ENCODE measurements around the gene SEC31A.

SEC31A gene

DNA sequence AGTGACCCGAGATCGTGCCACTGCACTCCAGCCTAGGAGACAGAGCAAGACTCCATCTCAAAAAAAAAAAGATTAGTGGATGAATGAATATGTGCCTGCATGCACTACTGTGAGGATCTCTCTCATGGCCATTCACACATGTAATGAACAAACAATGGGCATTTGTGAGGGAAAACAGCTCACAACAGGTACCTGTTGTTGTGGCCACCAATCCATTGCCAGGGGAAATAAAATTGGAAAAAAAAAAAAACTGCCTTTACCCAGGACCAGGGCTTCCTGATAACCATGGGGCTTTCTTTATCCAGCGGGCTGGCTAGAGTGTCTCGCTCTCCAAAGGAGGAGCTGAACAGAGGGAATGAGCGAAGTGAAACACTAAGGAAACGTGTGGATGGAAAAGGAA lies 99.8 kb downstream of the SEC31A start:
- no peak for DNase-seq

DNA sequence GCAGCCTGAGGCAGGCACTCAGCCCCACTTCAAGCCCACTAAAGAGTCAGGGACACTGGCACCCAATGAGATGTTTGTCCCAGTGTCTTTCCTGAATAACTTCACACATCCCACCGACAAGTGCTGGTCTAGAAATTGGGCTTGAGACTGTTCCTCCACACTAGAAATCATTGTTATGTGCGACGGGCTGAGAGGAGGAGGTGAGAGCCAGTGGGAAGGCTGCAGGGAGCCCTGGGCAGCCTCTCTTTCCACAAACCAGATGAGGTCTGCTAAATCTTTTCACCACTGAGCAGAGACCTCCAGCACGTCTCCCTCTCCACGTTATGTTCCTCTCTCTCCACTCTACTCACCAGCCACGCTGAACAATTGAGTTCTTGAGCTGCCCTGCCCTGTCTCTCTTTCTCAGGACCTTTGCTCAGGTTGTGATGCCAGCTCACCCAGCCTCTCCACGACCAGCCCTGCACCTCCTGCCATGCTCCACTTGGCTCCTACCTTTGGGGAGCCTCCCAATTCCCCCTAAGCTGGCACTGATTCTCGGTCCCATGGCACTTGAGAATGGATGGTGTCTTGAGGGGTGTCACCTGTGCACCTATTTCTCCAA lies 100.8 kb downstream of the SEC31A start:
- DNase-seq = no peak

DNA sequence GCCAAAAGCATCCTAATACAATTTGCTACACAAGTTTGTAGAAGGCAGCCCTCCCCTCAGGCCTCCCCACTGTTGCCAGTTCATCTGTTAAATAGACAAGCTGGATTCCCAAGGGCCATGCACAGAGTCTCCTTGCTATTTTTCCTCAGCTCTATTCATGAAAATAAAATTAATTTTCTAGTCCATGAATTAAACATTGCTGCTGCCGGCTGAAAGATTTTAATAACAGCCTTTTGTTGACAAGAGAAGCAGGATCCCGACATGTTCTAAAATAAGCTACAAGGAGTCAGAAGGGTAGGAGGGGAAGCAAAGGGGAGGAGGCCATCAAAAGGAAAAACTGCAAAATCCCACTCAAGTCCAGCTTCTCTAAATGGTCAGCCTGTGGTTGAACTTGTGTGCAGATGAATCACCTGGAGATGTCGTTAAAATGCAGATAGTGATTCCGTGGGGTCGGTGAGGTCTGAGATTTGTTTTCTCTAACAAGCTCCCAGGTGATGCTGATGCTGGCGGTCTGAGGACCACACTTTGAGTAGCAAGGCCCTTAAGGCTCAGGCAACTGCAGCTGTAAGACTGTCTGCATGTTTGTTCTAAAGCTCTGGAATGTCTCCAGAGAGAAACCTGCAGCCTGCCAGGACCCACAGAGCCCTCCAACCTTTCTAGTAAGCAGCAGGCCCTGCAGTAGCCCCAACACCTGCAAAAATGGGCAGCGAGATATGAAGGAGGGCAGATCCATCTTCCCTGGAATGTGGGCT lies 101.8 kb downstream of the SEC31A start:
- DNase-seq = no peak

DNA sequence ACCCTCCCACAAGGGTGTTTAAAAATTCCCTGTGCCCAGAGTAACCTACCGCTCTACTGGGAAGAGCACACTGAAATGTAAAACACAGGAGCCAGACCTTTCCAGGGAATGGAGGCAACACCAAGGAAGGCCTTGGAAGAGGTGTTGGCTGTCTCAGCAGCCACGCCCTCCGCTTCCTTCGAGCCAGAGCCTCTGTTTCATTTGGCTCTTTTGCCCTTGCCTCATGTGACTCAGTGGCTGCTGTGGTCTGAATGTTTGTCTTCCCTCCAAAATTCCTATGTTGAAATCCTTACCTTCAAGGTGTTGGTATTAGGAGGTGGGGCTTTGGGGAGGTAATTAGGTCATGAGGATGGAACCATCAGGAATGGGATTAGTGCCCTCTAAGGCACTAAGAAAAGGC lies 103.6 kb downstream of the SEC31A start:
- no peak for DNase-seq

DNA sequence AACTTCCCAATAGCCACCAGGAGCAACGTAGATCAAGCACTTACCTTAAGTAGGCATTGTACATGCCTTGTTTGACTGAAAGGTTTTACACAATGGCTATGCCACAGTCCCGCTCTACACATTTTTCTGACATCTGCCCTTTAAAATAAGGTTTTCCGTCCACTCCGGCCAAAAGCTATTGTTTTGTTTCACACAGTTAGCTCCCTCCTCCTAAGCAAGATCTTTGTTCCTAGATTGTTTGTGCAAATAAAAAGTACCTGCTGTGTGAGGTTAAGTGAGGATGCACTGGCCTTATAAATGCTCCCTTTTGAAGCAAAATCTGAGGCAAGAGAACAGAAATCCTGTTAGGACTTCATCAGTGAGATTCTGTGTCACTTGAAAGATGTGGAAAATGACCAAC lies 104.1 kb downstream of the SEC31A start:
- DNase-seq = no peak

DNA sequence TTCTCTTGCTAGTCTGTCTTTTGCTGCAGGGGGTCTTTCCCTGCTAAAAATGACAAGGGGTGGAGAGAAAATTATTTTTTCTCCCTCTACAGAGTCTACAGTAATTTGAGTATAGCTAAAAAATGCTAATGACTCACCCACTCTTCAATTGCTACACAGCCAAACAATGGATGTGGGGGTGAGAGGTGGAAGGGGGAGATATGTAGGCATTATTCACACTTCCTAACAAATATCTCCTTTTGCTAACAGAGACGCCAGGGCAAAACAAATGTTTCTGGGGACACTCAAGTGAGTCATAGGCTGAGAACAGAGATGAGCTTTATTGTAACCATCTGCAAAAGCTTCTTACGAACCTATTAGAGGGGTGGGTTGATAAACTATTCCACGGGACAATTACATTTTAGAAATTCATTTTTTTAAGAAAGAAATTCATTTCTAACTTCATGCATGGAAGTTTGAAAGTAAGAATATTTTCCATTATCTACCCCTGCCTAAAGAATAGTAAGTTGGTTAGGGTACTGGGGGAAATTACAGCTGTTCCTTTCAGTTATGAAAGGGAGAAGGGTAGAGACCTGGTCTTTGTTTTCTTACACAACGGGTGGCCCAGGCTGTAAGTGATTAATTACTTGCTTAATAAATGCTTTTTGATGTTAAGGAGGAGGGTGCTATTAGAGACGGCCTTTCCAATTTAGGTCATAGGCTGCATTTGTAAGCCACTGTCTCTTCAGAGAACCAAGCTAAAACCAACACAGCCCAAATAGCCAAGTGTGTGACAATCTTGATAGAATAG lies 105.1 kb downstream of the SEC31A start:
- no peak for DNase-seq

DNA sequence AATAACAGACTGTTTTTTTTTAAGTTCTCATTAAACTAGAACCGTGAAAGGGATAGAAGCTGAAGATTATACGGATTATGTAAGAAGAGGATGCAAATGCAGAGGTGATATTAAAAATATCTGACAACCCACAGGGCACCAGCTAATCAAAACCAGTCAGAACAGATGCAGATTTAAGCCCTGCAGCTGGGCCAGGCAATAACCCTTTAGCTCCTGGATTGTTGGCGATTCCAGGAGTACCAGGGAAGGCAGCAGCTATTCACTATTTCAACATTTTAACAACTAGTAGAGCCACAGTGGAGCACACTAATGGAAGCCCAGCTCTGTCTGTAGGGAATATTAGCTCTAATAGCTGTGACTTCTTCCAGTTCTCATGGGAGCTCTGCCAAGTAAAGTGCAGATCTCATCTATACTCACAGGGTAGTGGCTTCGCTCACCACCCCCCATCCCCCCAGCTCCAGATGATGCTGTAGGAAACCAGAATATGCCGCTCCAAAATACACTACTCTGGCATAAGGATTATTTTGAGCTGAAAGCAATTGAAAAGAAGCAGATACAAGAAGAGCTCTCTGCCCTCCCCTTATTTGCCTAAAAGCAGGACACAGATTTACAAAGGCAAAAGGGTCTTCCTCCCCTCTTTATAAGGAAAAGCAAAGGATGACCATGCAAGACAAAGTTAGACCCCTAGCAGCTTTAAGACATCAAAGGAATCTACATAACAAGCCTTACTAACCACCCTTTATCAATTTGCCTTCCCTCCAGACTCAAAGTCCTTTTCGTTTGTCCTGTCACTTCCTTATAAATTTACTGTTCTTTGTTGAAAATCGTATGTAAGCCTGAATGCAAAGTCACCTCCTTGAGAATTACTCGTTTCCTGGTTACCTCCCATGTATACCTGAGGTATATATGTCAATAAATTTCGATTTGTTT lies 106.0 kb downstream of the SEC31A start:
- no peak for DNase-seq

DNA sequence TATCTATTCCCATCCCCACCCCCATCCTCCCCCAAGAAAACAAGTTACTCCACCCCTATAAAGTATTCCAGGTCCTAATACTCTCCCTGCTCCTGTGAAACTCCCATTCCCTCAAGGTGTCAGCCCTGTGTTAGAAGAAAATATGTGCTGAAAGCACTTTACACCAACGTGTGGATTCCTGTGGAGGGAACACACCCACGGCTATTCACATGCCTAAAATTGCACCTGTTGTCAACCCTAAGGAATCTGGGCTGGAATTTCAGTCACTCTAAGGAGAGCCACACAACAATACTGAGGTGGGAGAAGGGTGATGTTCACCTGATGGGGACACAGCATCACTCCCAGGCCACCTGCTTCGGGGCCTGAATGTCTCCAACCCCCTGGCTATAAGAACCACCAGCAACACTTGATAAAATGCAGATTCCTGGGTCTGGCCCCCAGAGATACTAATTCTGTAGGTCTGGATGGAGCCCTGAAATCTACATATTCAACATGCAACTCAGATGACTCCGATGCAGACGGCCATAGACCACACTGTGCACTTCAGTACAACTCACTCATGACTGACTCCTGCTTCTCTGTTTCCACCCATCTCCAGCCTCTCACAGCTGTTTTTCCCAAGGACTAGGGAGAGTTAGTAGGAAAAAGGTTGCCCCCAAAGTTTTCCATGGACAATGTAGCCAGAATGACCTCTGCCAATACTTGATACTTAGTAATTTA lies 108.2 kb downstream of the SEC31A start:
- DNase-seq = no peak

DNA sequence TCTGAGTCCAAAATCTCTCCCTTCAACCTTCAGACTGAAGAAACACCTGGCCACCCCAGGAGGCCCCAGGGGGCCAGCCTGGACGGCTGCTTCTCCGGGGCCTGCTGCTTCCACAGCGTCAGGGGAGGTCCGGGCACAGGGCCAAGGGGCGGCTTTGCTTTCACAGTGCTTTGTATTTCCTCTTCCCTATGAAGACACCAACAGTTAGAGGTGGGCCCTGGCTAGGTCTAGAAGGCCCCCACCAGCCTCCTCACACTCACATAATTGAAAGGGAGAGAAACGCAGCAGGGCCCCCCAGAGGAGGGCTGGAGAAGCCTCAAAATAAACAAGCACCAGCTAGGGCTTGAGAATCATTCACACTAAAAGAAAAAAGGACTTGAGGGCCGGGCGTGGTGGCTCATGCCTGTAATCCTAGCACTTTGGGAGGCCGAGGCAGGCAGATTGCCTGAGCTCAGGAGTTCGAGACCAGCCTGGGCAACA lies 110.2 kb downstream of the SEC31A start:
- DNase-seq = no peak

DNA sequence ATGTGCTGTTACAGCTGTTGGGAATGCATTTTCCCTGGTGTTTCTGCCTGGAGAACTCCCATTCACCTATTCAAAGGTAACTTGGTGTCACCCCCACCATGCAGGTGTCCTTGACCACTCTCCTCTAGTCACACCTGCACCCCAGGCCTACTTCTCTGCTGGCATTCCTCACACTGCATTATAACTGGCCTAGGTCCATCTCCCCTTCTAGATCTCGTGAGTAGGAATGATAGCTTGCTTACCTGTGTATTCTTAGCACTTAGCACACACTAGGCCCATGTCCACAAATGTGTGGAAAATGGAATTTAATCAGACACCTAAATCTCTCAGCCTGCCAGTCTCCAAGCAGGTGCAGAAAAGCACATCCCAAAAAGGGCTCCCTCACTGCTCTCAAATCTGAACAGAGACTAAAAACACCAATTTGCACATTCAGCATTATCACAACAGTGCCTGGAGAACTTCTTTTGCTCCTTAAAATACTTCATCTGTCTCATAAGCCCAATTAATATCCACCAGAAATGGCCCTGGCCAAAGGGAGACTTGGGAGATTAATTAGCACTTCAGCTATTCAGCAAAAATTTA lies 110.7 kb downstream of the SEC31A start:
- DNase-seq = no peak

DNA sequence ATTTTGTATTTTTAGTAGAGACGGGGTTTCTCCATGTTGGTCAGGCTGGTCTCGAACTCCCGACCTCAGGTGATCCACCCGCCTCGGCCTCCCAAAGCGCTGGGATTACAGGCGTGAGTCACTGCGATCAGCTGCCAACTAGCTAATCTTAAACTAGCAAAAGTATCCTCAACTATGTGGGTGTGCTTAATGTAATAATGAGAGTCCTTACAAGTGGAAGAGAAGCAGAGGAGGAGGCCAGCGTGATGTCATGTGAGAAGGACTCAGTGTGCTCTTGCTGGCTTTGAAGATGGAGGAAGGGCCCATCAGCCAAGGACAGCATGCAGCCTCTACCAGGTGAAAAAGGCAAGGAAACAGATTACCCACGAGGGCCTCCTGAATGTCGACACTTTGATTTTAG lies 111.9 kb downstream of the SEC31A start:
- DNase-seq = no peak

DNA sequence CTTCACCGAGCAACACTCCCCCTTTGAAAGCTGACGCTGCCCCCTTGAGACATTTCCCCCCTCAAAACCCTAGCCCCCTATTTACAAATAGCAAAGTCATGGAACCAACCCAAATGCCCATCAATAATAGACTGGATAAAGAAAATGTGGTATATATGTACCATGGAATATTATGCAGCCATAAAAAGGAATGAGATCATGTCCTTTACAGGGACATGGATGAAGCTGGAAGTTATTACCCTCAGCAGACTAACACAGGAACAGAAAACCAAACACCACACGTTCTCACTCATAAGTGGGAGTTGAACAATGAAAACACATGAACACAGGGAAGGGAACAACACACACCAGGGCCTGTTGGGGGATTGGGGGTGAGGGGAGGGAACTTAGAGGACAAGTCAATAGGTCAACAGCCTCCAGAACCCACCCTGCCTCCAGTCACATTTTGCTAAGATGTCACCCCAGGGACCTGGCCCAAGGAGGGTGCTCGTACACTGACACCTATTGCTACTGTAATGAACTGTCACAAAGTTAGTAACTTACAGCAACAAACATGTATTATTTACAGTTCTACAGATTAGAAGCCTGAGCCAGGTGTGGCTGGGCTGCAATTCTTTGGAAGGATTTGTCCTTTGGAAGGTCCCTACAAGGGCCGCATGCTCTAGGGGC lies 113.0 kb downstream of the SEC31A start:
- no peak for DNase-seq

DNA sequence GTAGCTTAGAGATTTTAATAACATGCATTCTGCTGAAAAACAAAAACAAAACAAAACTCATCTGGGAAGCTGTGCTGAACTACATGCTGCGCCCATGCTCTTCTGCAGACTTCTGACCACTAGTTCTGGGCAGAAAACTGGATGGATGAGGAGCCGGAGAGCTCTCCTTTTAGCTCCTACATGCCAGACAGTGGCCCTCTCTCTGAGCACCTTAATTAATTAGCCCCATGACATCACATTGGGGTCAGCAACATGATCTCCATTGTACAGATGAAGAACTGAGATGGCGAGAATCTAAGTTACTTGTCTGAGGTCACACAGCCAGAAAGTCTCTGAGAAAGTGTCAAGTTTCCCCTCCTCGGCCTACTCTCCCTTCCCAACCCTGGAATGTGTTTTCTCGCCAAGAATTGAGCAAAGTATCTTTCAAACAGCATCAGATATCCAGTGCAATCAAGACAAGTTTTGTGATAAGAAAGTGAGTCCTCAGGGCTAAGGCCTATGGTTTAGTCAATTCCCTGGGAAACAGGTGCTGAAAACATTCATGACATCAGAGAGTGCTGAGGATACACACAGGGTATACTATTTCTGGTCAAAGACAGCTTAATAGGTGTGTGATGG lies 113.9 kb downstream of the SEC31A start:
- DNase-seq = no peak

DNA sequence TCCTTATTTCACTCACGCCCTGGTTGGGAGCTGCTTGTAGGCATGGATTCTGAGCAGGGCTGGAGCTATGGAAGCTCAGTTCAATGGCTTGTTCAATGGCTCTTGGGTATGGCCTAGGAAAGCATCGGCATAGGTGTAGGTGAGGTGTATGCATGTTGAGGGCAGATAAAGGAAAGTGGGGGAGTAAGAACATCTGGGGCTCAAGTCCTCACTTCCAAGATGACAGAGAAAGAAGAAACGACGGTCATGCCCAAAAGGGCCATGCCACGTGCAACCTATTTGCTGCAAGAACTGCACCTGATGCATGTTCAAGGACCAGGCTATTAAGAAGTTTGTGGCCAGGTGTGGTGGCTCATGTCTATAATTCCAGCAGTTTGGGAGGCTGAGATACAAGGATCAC lies 115.7 kb downstream of the SEC31A start:
- no peak for DNase-seq

DNA sequence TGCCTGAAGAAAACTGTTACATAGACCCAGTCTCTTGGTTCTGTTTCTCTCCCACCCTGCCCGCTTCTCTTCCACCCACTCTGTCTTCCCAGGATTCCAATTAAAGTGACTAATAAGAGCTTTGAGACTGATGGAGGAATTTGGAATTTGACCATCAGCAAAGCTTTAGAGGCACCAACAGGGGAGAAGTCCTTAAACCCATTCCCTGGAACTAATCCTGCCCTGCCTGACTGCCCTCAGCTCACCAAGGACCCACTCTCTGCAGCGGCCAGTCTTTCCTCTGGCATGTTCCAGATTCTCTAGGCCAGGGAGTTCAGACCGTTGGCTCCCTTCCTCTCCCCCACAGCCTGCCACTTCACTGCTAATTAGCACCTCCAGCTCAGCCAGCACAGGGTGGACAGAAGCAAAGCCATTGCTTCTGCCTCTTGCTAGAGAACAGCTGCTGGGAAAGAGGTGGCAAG lies 116.2 kb downstream of the SEC31A start:
- no peak for DNase-seq

DNA sequence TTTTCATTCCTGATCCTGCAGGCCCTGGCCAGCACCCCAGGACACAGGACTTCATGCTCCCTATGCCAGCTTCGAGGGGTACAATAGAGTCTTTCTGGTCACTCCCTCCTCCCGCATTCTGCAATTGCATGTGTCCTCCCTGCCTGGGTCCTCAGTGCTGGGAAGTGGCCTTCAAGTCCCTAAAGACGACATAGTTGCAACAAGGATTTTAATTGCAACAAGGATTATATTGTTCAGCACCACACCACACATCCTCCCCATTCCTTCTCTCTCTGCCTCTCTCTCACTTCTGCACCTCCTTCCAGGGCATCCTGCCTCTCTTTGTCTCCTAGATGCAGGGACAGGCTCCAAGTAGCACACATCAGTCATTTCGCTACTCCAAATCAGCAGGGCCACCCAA lies 117.9 kb downstream of the SEC31A start:
- DNase-seq = no peak

DNA sequence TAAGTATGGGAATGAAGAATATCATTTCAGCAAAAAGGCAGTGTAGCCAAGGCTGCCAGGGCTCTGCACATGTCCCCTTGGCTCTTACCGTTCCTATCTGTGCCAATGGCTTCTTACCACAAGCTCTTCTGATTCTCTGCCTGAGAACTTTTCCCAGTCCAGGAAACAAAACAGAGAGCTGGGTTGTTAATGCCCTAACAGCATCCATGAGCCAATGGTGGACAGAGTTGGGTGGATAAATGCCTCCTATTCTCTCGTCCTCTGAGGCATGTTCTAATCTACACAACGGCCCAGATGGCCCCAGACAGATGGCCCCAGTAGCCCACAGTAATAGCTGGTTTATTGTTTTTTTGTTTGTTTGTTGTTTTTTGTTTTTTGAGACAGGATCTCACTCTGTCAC lies 120.3 kb downstream of the SEC31A start:
- no peak for DNase-seq
